Ishikawa (cell line): Measurements from ENCODE around the gene BGLAP.

Experiments used
- CEBPB ChIP-seq: IDR thresholded peaks from 2 replicates; pipeline ENCODE4 v1.6.1; 2012
- CREB1 ChIP-seq: IDR thresholded peaks from 2 replicates; pipeline ENCODE4 v1.6.1; 2012; ENCODE audit warnings: low read depth
- EGR1 ChIP-seq: IDR thresholded peaks from 2 replicates; pipeline ENCODE4 v1.6.1; 2012
- EP300 ChIP-seq: IDR thresholded peaks from 2 replicates; pipeline ENCODE4 v1.6.1; 2012; ENCODE audit warnings: borderline replicate concordance
- FOXM1 ChIP-seq: IDR thresholded peaks from 2 replicates; pipeline ENCODE4 v1.6.1; 2012; ENCODE audit warnings: low read depth, borderline replicate concordance
- NFIC ChIP-seq: IDR thresholded peaks from 2 replicates; pipeline ENCODE4 v1.6.1; 2012
- RAD21 ChIP-seq: IDR thresholded peaks from 2 replicates; pipeline ENCODE4 v1.6.1; 2012; ENCODE audit warnings: low read depth
- TAF1 ChIP-seq: IDR thresholded peaks from 2 replicates; pipeline ENCODE4 v1.6.1; 2012; ENCODE audit warnings: low read depth, mild to moderate bottlenecking
- TCF12 ChIP-seq: IDR thresholded peaks from 2 replicates; pipeline ENCODE4 v1.6.1; 2012; ENCODE audit warnings: low read depth
- TEAD4 ChIP-seq: IDR thresholded peaks from 2 replicates; pipeline ENCODE4 v1.6.1; 2012
- YY1 ChIP-seq: IDR thresholded peaks from 2 replicates; pipeline ENCODE4 v1.6.1; 2012; ENCODE audit warnings: low read depth
- ZBTB7A ChIP-seq: IDR thresholded peaks from 2 replicates; pipeline ENCODE4 v1.6.1; 2012; ENCODE audit warnings: low read depth
- TF ChIP-seq, protein P1 (sequence below): IDR thresholded peaks from 2 replicates; pipeline ENCODE4 v1.6.1; 2012
- TF ChIP-seq, protein P2 (sequence below): IDR thresholded peaks from 2 replicates; pipeline ENCODE4 v1.6.1; 2012; ENCODE audit warnings: low read depth, mild to moderate bottlenecking
- TF ChIP-seq, protein P3 (sequence below): IDR thresholded peaks from 2 replicates; pipeline ENCODE4 v1.6.1; 2012

Gene BGLAP

DNA sequence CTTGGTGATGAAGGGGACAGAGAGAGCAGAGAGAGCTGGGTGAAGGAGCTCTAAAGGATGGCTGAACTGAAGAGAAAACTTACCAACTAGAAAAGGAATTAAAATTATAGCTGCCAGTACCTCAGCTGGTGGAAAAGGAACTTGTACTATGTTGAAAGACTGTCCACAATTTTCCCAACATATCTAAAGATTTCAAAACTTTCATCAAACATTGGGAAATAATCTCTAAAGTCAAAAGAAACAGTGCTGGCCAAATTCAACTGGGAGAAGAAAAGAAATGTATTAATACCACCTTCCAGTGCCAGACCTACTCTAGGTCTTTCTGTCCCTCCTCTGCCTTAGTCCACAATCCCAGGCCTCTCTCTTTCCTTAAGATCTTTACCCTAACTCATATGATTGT lies 34.5 kb downstream of the BGLAP start:
- TF ChIP-seq, protein P1, sequence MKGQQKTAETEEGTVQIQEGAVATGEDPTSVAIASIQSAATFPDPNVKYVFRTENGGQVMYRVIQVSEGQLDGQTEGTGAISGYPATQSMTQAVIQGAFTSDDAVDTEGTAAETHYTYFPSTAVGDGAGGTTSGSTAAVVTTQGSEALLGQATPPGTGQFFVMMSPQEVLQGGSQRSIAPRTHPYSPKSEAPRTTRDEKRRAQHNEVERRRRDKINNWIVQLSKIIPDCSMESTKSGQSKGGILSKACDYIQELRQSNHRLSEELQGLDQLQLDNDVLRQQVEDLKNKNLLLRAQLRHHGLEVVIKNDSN = no peak
- TF ChIP-seq TAF1 (no peak), CREB1 (no peak), ZBTB7A (no peak), CEBPB (no peak)
- TF ChIP-seq, protein P2, sequence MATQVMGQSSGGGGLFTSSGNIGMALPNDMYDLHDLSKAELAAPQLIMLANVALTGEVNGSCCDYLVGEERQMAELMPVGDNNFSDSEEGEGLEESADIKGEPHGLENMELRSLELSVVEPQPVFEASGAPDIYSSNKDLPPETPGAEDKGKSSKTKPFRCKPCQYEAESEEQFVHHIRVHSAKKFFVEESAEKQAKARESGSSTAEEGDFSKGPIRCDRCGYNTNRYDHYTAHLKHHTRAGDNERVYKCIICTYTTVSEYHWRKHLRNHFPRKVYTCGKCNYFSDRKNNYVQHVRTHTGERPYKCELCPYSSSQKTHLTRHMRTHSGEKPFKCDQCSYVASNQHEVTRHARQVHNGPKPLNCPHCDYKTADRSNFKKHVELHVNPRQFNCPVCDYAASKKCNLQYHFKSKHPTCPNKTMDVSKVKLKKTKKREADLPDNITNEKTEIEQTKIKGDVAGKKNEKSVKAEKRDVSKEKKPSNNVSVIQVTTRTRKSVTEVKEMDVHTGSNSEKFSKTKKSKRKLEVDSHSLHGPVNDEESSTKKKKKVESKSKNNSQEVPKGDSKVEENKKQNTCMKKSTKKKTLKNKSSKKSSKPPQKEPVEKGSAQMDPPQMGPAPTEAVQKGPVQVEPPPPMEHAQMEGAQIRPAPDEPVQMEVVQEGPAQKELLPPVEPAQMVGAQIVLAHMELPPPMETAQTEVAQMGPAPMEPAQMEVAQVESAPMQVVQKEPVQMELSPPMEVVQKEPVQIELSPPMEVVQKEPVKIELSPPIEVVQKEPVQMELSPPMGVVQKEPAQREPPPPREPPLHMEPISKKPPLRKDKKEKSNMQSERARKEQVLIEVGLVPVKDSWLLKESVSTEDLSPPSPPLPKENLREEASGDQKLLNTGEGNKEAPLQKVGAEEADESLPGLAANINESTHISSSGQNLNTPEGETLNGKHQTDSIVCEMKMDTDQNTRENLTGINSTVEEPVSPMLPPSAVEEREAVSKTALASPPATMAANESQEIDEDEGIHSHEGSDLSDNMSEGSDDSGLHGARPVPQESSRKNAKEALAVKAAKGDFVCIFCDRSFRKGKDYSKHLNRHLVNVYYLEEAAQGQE = no peak

DNA sequence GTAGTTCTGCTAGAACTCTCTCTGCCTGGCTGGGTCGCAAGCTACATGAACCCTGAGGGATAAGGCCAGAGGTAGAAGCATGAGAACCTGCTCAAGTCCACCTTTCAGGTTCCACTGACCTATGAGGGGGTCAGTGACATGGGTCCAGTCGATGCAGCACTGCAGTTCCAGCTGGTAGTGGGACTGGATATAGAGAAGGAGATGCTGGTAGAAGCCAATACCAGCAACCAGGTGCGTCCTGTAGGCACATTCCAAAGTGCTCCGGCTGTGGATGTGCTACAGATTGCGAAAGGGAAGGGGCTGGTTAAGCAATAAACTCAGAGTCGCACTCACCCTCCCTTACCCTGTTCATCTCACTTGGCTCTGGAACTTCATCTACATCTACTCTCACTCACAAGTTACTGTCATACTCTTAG lies 35.0 kb downstream of the BGLAP start:
- TF ChIP-seq YY1 (no peak), EP300 (no peak), CREB1 (no peak), CEBPB (peak; percentile 74; the same call in 1 of the 2 replicates), FOXM1 (no peak)

DNA sequence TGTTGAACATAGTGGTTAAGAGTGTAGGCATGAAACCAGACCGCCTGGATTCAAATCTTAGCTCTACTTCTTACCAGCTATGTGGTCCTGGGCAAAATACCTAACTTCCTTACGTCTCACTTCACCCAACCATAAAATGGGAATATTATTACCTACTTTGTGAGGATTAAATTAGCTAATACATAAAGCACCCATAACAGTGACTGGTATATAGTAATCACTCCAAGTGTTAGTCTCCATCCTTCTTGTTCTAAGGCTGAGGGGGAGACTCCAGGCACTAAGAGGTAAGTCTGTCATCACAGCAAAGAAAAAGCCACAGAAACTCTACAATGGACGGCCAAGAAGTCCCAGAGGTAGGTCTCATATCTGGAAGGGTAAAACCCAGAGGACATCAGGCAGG lies 37.9 kb downstream of the BGLAP start:
- TF ChIP-seq, protein P3, sequence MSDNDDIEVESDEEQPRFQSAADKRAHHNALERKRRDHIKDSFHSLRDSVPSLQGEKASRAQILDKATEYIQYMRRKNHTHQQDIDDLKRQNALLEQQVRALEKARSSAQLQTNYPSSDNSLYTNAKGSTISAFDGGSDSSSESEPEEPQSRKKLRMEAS = no peak
- TF ChIP-seq TCF12 (no peak), ZBTB7A (no peak), FOXM1 (no peak), RAD21 (no peak), EGR1 (no peak), YY1 (no peak), CEBPB (no peak), EP300 (no peak), TAF1 (no peak)
- TF ChIP-seq, protein P2 = no peak
- TF ChIP-seq, protein P1 = no peak

DNA sequence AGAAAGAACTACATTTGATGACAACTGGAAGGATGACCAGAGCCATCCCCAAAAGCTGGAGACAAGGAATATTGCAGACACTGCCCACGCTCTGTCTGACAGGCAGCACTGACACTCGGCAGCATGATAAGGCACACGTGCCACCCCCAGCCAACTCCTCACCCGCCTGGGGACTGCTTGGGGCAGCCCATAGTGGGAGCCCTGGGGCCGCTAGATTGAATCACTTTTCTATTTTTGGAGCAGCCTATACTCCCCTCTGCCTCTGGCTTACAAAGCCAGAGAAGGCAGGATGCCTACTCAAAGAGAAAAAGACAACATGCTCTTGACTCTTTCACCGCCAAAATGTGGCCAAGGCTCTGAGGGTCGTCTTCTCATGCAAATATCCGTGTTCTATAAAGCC lies 39.3 kb downstream of the BGLAP start:
- TF ChIP-seq, protein P1 = no peak
- TF ChIP-seq ZBTB7A (no peak), TAF1 (no peak), RAD21 (no peak), NFIC (no peak), YY1 (no peak), TCF12 (no peak), CEBPB (no peak), EP300 (no peak)
- TF ChIP-seq, protein P3 = no peak

DNA sequence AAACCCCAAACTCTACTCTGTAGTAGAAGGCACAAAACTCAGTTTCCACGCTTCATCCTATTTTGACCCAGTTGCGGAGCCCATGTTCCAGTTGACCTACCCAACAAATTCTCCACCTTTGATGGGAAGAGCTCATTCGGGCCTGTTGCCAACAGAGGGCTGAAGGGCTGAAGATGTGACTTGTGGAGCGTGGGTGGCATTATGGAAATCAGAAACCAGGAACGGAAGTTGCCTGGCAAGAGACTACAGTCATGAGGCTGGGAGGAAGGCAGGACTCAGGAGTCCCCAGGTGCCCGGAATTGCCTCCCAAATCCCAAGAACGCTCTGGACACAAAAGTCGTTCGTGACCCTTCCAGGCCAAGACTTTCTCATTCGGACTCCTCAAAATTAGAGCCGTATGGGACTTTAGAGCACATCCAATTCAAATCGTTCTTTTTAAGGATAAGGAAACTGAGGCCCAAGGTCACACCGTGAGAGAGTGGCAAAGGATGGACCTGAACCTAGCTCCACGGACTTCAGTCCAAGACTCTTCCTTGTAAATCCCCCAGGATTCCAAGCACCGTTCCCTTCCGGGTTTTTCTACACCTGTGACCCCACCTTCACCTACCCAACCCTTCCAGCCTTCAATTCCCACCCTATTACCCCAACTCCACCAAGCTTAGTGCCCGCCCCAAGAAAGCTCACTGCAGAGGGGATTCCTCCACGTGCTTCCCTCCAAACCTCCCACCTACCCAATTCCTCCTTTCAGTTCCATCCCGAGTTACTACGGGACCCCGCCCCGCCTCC lies 39.9 kb downstream of the BGLAP start:
- 0 out of 2 replicates have a peak, but pooled peaks have one; percentile 18 for TF ChIP-seq TCF12
- TF ChIP-seq EP300 = no peak; the same call in 1 of the 2 replicates
- peak; percentile 58 for TF ChIP-seq EGR1
- no peak for TF ChIP-seq NFIC

DNA sequence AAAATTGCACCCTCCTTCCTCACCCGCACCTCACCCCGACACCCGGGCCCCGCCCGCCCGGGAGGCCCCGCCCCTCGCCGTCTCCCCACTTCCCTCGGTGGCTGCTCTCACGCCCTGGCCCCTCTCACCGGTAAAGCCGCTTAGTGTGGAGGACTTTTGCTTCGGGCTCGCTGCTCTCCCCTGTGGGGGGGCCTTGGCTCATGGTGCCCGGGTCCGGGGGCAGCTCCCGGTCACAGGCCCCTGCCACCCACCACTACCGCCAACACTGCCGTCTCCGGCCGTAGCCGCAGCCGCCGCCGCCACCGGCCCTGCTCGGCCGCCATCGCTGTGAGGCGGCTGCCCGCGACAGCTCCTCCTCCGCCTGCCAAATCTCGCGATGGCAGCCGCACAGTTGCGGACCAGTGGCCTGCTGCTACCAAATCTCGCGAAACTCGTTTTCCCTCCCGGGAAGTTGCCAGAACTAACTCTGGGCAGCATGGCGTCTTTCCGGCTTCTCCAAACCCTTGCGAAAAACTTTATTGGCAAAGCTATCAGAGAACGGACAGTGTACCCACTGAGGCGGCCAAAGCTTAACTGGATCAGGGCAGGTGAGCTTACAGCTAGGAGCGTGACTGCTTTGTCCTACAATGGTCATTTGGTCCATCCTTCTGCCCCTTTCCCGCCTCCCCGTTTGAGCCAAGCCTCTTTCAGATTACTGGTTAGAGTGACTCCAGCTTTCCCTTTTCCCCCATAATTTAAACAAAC lies 40.7 kb downstream of the BGLAP start, which contains the start of gene SMG5:
Gene SMG5 (minus strand): TSS at position 347 of the 744 bp plus-strand sequence. CDS start 145 bp downstream, at position 202.
- TF ChIP-seq RAD21 = no peak
- TF ChIP-seq YY1 = peak; percentile 97
- TF ChIP-seq CEBPB = no peak
- TF ChIP-seq, protein P3 = peak; percentile 87
- TF ChIP-seq EP300 = peak; percentile 50; the same call in 1 of the 2 replicates
- TF ChIP-seq TEAD4 = 0 out of 2 replicates have a peak, but pooled peaks have one; percentile 24
- TF ChIP-seq TCF12 = peak; percentile 83
- peak; percentile 93 for TF ChIP-seq TAF1
- TF ChIP-seq, protein P1 = 0 out of 2 replicates have a peak, but pooled peaks have one; percentile 7
- no peak for TF ChIP-seq CREB1
- no peak for TF ChIP-seq FOXM1
- no peak for TF ChIP-seq NFIC
- no peak for TF ChIP-seq ZBTB7A
- TF ChIP-seq EGR1 = peak; percentile 55; the same call in 1 of the 2 replicates
- TF ChIP-seq, protein P2 = no peak
